Measurements from ENCODE around the gene PRRT2.

PRRT2 gene

DNA sequence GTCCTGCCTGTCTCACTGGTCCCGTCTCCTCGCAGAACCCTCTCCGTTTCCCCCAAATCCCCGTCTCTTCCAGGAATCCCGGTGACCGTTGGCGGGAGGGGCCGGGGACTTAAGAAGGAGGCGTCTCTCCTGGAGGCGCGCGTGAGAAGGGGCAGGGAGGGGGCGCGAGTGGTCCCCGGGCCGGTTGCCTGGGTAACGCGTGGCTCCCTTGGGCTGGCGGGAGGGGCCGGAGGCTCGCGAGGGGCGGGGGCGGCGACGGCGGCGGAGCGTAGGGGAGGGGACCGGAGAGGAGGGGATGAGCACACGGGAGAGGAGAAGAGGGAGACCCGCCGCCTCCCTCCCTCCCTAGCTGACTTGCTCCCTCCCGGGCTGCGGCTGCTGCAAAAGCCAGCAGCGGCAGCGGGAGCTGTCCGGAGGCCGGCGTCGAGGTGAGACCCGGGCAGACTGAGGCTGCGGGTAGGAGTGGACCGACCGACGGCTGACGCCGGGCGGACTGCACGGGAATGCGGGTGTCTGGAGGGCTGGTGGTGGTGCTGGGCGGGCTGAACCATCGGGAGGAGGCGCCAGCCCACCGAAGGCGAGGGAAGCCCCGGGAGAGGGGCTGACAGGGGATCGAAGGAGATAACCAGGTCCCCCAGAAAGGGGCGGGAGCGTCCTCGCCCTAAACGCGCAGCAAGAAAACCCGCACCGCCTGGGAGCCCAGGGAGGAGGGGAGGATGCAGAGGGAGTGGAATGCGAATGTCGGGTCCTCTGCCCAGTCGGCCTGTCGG, at the start of gene PRRT2:
TSS of gene PRRT2 (plus strand) at position 298 of the 770 bp plus-strand sequence. CDS start 862 bp downstream, outside the sequence.
- DNase-seq (ENCODE audit: extremely low read depth, low read depth), result no peak
- TF ChIP-seq, protein P1, sequence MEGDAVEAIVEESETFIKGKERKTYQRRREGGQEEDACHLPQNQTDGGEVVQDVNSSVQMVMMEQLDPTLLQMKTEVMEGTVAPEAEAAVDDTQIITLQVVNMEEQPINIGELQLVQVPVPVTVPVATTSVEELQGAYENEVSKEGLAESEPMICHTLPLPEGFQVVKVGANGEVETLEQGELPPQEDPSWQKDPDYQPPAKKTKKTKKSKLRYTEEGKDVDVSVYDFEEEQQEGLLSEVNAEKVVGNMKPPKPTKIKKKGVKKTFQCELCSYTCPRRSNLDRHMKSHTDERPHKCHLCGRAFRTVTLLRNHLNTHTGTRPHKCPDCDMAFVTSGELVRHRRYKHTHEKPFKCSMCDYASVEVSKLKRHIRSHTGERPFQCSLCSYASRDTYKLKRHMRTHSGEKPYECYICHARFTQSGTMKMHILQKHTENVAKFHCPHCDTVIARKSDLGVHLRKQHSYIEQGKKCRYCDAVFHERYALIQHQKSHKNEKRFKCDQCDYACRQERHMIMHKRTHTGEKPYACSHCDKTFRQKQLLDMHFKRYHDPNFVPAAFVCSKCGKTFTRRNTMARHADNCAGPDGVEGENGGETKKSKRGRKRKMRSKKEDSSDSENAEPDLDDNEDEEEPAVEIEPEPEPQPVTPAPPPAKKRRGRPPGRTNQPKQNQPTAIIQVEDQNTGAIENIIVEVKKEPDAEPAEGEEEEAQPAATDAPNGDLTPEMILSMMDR (IDR thresholded peaks at IDR 0.05; ENCODE audit: low read depth, low read length), result no peak

DNA sequence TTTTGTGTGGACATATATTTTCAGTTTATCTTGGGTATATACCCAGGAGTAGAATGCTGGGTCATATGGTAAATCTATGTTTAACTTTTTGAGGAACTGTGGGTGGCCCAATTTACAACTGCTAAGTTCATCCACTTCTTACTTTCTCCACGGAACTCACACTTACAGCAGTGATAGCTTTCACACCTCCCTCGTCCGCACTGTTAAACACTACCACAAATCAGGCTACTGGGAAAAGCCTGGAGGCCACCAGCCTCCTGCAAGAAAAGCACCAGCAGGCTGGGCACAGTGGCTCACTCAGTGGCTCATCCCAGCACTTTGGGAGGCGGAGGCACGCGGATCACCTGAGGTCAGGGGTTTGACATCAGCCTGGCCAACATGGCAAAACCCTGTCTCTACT, 48.7 kb upstream of the PRRT2 start:
- no peak for DNase-seq (ENCODE audit: extremely low read depth, low read depth)

DNA sequence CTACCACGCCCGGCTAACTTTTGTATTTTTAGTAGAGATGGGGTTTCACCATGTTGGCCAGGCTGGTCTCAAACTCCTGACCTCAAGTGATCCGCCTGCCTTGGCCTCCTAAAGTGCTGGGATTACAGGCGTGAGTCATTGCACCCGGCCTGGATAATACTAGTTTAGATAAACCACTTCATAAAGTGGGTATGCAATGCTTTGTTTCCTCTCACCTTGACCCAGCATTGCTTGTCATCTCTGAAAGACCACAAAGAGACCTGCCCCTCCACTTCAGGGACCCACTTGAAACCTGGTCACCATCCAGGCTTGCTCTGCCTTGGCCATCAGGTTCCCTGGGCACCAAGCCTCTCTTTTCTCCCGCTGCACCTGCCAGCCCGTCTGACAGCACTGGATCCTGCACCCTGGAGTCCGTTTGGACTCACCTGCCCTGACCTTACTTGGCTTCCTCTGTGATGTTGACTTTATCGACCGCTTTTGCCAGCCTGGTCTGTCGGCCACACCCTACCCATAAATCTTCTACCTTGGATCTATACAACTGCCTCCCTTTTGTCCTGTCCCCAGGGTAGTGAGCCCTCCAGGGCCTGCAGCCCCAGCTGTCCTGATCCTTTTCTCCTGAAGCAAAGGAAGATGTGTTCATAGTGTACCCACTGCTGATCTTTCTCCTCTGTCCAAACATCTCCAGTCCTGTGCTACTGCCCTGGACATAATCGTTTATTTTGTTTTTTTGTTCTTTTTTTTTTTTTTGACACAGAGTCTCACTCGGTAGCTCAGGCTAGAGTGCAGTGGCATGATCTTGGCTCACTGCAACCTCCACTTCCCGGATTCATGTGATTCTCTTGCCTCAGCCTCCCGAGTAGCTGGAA, 46.6 kb upstream of the PRRT2 start:
- no peak for DNase-seq (ENCODE audit: extremely low read depth, low read depth)
- TF ChIP-seq, protein P1 (IDR thresholded peaks at IDR 0.05; ENCODE audit: low read depth, low read length), result no peak

More for the DNA sequence above, 48.7 kb upstream of the PRRT2 start:
- TF ChIP-seq, protein P1 (IDR thresholded peaks at IDR 0.05; ENCODE audit: low read depth, low read length), result no peak

DNA sequence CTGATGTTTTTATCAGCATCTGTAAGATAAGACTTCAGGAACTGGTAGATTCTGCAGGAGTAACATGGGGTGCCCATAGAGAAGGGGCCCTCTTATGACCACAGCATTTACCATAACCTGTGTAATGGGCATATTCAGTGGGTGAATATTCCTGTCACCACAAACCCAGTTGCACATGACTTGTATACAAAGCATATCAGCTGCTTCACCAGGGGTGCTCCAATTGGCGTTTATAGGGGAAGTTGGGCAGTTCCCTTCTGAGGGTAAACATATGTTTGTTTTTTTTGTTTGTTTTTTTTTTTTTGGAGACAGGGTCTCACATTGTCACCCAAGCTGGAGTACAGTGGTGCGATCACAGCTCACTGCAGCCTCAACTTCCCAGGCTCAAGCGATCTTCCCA, 45.4 kb upstream of the PRRT2 start:
- TF ChIP-seq, protein P1 (IDR thresholded peaks at IDR 0.05; ENCODE audit: low read depth, low read length), result no peak
- no peak for DNase-seq (ENCODE audit: extremely low read depth, low read depth)

DNA sequence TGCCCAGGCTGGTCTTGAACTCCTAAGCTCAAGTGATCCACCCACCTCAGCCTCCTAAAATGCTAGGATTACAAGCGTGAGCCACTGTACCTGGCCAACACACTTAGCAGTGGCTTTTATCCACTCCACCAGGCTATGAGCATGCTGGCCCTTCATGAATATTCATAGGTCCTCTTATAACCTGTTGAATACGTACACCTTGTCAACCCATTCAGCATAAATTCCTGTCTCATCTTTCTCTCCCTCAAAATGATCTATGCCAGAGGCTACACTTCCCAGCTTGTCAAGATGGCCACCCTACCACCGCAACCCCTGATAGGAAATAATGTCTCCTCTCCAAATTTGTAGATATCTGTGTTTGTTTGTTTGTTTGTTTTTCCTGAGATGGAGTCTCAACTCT, 44.9 kb upstream of the PRRT2 start:
- TF ChIP-seq, protein P1 (IDR thresholded peaks at IDR 0.05; ENCODE audit: low read depth, low read length), result no peak
- no peak for DNase-seq (ENCODE audit: extremely low read depth, low read depth)

DNA sequence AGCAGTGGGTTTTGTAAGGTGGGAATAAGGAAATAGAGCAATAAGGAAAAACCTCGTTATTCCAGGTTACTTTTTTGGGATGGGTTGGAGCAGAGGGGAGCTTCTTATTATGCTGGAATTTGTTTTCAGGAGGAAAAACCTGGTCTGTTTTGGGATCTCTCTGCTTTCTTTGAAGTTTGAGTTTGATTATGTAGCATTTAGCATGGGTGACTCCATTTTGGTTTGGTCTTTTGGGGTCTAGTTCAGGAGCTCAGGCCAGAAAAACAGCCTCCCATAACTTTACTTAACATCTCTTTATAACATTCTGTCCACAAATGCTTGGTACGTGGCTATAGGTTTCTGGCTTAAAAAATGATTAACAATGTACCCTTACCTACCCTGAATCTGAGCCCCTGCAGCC, 42.5 kb upstream of the PRRT2 start:
- no peak for DNase-seq (ENCODE audit: extremely low read depth, low read depth)
- TF ChIP-seq, protein P1 (IDR thresholded peaks at IDR 0.05; ENCODE audit: low read depth, low read length), result no peak

All from AG09319 (cell line).